ENCODE data around the gene RAMP1.

The RAMP1 gene

DNA sequence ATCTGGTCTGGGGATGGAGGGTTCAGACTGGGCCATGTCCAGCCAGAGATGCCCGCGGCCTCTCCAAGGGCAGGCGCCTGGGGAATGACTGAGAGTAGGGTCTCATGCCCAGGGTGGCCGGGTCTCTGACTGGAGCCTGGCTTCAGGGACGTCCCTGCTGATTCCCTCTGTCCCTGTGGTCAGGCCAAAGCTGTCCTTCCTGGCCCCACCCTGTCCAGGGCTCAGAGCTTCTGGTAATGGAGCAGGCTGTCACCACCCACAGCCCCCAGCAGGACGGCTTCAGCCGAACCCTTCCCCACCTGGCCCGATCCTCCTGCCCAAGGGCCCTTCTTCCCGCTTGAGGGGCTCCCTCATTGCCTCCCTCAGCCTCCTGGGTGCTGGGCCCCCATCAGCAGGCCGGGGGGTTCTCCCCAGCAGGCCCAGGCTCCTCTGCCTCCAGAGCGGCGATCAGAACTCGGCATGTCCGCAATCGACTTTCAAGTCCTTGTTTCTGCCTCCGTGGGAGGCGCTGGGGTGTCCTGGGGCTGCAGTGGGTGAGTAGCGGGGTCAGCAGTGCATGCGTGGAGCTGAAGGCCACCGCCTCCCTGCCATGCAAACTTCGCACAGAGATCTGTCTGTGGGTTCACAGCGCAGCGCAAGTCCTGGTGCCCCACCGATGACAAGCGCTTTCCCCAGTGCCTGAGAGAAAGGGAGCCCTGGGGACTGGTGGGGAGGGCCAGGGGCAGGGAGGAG lies 18.3 kb downstream of the RAMP1 start:
- DNase-seq (ENCODE audit: low spot score), result no peak
- TF ChIP-seq, protein P1, sequence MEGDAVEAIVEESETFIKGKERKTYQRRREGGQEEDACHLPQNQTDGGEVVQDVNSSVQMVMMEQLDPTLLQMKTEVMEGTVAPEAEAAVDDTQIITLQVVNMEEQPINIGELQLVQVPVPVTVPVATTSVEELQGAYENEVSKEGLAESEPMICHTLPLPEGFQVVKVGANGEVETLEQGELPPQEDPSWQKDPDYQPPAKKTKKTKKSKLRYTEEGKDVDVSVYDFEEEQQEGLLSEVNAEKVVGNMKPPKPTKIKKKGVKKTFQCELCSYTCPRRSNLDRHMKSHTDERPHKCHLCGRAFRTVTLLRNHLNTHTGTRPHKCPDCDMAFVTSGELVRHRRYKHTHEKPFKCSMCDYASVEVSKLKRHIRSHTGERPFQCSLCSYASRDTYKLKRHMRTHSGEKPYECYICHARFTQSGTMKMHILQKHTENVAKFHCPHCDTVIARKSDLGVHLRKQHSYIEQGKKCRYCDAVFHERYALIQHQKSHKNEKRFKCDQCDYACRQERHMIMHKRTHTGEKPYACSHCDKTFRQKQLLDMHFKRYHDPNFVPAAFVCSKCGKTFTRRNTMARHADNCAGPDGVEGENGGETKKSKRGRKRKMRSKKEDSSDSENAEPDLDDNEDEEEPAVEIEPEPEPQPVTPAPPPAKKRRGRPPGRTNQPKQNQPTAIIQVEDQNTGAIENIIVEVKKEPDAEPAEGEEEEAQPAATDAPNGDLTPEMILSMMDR (IDR thresholded peaks at IDR 0.05; ENCODE audit: extremely low read depth, missing control alignments), result no peak

DNA sequence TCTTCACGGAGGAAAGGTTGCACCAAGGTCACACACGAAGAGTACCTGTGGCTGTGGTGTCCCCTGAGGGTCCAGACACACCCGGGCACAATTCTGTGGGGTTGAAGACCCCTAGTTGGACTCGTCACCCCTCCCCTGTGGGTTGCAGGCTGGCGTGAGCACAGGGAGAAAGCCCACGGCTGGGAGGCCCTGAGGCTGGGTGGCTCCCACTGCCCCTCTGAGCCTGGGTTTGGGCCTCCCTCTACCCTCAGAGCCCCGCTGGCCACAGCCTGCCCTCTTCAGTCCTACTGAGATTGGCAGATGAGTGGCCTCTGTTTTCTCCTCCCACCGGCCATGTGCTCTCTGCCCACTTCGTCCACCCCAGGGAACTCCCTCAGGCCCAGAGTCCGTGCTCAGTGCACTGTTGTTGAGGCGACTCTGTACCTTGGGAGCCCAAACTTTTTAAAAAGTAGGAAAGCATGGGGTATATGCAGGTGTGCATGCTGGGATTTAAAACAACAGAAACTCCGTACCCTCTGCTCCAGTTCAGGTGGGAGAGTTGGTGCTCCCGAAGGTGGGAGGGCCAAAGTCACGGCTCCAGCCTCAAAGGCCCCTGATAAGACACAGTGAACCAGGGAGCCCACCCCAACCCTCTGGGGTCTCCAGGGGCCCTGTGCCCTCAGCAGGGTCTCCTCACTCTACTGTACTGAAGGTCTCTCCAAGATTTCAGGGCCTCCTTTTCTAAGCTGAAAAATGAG lies 19.1 kb downstream of the RAMP1 start:
- no peak for DNase-seq (ENCODE audit: low spot score)
- TF ChIP-seq, protein P1 (IDR thresholded peaks at IDR 0.05; ENCODE audit: extremely low read depth, missing control alignments), result no peak

DNA sequence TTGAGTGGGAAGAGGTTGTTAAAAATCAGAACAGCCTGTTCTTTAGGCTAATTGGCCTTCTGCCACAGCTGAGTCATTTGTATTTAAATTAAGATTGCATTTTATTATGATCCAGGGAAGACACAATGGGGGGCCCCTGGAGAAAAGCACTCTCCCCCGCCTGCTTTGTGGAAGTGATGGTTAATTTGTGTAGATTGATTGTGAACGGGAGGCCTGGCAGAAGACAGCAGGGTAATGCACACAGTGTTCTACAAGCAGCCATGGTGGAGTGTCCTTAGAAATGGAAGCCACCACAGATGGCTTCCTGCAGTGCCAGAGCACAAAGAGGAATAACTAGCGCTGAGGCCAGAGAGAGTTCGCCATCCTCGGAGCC lies 19.6 kb downstream of the RAMP1 start:
- TF ChIP-seq, protein P1 (IDR thresholded peaks at IDR 0.05; ENCODE audit: extremely low read depth, missing control alignments), result no peak
- DNase-seq (ENCODE audit: low spot score), result no peak

DNA sequence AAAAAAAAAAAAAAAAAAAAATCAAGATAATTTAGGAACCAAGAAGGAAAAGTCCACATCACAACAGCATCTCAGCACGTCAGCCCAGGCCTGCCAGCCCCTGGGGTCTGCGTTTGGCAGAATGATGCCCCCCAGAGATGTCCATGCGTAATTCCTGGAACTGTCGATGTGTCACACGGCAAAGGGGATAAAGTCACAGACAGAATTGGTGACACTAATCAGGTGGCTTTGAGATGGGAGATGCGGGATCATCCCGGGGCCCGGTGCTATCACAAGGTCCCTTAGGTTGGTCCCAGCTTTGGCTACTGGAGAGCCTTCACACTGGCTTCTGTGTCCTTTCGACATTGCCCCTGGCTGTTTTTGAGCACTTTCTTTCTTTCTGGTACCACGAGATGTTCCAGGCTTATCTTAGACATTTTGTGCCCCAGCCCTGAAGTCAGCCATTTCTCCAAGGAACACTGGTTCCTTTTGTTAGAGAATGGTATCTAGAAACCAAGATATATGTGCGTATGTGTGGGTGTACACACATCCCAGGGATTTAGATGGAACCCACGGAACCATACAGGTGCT lies 20.7 kb downstream of the RAMP1 start:
- no peak for DNase-seq (ENCODE audit: low spot score)
- TF ChIP-seq, protein P1 (IDR thresholded peaks at IDR 0.05; ENCODE audit: extremely low read depth, missing control alignments), result no peak

DNA sequence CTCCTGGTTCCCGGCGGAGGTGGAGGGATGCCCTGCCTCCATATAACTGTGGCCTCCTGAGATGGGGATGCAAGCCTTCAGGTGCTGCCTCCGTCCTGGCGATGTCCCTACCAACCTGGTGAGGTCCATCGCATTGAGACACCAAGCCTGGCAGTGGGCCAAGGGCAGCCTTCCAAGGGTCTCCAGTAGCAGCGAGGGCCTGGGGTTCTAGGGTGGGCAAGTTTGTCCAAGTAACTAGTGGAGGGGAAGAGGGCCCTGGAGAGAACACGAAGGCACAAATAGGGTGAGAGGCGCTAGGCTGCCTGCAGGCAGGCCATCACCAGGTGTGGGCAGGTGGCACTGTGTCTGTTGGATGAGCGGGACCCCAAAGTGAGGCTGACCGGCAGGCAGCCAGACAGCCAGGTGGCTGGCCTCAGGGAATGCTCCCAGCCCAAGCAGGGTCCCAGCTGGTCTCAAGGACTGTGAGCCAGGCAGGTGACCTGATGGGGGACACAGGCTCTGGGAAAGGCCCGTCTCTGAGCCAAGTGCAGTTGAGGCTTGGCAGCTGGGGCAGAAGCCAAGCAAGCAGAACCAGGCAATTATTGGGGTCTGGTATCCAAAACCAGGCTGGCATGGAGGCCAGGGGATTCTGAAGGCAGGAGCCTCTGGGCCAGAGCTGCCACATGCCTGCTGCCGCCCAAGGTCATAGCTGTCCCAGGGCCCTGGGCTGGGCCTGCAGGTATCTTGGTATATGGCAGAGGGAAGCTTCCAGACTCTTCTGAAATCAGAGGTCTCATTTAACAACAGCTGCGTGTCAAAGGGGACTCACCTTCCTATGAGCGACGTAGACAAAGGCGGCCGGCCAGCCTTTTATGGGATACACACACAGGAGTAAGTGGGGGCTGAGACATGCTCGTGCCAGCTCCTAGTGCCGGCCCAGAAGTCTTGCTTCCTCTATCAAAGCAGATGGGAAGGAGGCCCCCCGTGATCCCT lies 23.4 kb downstream of the RAMP1 start:
- TF ChIP-seq, protein P1 (IDR thresholded peaks at IDR 0.05; ENCODE audit: extremely low read depth, missing control alignments), result no peak
- DNase-seq (ENCODE audit: low spot score), result no peak

DNA sequence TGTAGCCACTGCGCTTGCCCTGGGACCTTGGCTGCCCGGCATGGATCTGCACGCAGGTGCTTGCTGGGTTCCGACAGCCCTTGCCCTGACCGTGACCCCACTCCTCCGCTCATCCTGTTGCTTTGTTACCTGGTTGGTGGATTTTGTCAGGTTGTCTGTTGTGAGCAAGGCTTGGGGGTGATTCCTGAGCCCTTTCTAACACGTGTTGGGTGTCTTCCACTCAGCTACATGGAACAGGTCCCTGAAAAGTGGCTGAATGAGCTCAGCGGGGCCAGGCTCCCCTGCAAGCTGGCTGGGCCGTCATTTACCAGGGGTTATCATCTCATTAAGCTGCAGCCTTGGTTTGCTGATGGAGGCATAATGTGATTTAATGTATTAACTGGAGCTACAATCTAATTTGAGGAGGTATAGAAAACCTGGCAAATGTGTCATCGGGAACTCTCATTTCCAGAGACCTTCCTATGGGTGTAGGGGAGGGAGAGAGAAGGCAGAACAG lies 24.6 kb downstream of the RAMP1 start:
- DNase-seq (ENCODE audit: low spot score), result no peak
- TF ChIP-seq, protein P1 (IDR thresholded peaks at IDR 0.05; ENCODE audit: extremely low read depth, missing control alignments), result no peak
